ENCODE results near the gene RIMKLA. TPM values are rescaled to one million over a fixed set of nuclear protein-coding genes. Genes with fewer than 3 reads are reported as not detected.
A peak's percentile ranks its signal among the peaks of the same experiment; 100 is the strongest.

RIMKLA gene
- total RNA-seq, 1 donor, result not detected

DNA sequence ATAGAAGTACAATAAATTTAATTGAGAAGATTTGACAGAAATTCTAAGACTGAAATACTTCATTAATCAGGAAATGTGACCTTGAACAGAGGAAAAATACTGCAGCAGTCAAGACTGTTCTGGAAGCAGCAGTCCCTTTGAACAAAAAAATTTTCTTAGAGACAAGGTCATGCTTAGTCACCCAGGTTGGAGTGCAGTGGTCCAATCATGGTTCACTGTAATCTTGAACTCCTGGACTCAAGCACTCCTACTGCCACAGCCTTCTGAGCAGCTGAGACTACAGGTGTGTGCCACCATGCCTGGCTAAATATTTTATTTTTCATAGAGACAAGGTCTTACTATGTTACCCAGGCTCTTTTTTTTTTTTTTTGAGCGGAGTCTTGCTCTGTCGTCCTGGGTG is 80.6 kb downstream of the RIMKLA start:
- DNase-seq (ENCODE audit: insufficient read length, low spot score, missing footprints), result no peak
- H3K4me2 ChIP-seq (ENCODE audit: insufficient read depth, low read length), result no peak overlapping the region
- peaks cover 11% of the 10 kb centered on the region for H3K36me3 ChIP-seq (ENCODE audit: insufficient read depth, low read length)
- H3K79me2 ChIP-seq (ENCODE audit: insufficient read depth, low read length), result peaks cover 12% of the 10 kb centered on the region
- no peak for TF ChIP-seq CTCF (IDR thresholded peaks at IDR 0.05; ENCODE audit: extremely low read depth, low read depth, low read length)
- no peaks in the 10 kb centered on the region for H3K27me3 ChIP-seq (ENCODE audit: insufficient read depth, low read length)
- no peak overlapping the region for H3K4me3 ChIP-seq (ENCODE audit: insufficient read depth, low read length)
- no peaks in the 10 kb centered on the region for H4K20me1 ChIP-seq (ENCODE audit: insufficient read depth, low read length)
- H3K27ac ChIP-seq (ENCODE audit: low read depth, low read length), result no peak overlapping the region
- peaks cover 19% of the 10 kb centered on the region for H3K4me1 ChIP-seq (ENCODE audit: insufficient read depth, low read length)
- no peak overlapping the region for H2AFZ ChIP-seq (ENCODE audit: low read length)
- no peaks in the 10 kb centered on the region for H3K9me3 ChIP-seq (ENCODE audit: low read depth, low read length)

GRCh38 chr1:42462828-42463763 is 82.5 kb downstream of the RIMKLA start, which contains the start of gene CCDC30:
TSS of gene CCDC30 (plus strand) at chr1:42463286. CDS start at chr1:42480552, 17,266 bp downstream.
- Histone ChIP-seq H3K4me1 (ENCODE audit: insufficient read depth, low read length) (peaks cover 11% of the 10 kb centered on the region), H3K27ac (ENCODE audit: low read depth, low read length) (peak within 1 kb of the TSS; percentile 49)

GRCh38 chr1:42463921-42464320 is 83.3 kb downstream of the RIMKLA start:
- peaks cover 11% of the 10 kb centered on the region for H3K4me1 ChIP-seq (ENCODE audit: insufficient read depth, low read length)
- peak overlapping the region; percentile 95 for H3K4me2 ChIP-seq (ENCODE audit: insufficient read depth, low read length)
- no peak for TF ChIP-seq CTCF (IDR thresholded peaks at IDR 0.05; ENCODE audit: extremely low read depth, low read depth, low read length)
- H3K79me2 ChIP-seq (ENCODE audit: insufficient read depth, low read length), result no peaks in the 10 kb centered on the region
- peaks cover 6% of the 10 kb centered on the region for H3K36me3 ChIP-seq (ENCODE audit: insufficient read depth, low read length)
- no peak overlapping the region for H3K27ac ChIP-seq (ENCODE audit: low read depth, low read length)
- DNase-seq (ENCODE audit: insufficient read length, low spot score, missing footprints), result no peak
- peak overlapping the region; percentile 85 for H3K4me3 ChIP-seq (ENCODE audit: insufficient read depth, low read length)
- peak overlapping the region; percentile 94 for H2AFZ ChIP-seq (ENCODE audit: low read length)
- no peaks in the 10 kb centered on the region for H3K9me3 ChIP-seq (ENCODE audit: low read depth, low read length)
- no peaks in the 10 kb centered on the region for H4K20me1 ChIP-seq (ENCODE audit: insufficient read depth, low read length)
- no peaks in the 10 kb centered on the region for H3K27me3 ChIP-seq (ENCODE audit: insufficient read depth, low read length)

More at GRCh38 chr1:42462828-42463763, 82.5 kb downstream of the RIMKLA start, which contains the start of gene CCDC30:
- Histone ChIP-seq H2AFZ (ENCODE audit: low read length) (peak within 1 kb of the TSS; percentile 94), H3K36me3 (ENCODE audit: insufficient read depth, low read length) (peaks cover 11% of the 10 kb centered on the region), H3K4me2 (ENCODE audit: insufficient read depth, low read length) (peak within 1 kb of the TSS; percentile 95), H3K9me3 (ENCODE audit: low read depth, low read length) (no peaks in the 10 kb centered on the region), H4K20me1 (ENCODE audit: insufficient read depth, low read length) (no peaks in the 10 kb centered on the region), H3K4me3 (ENCODE audit: insufficient read depth, low read length) (peak within 1 kb of the TSS; percentile 85), H3K27me3 (ENCODE audit: insufficient read depth, low read length) (no peaks in the 10 kb centered on the region), H3K79me2 (ENCODE audit: insufficient read depth, low read length) (peaks cover 1% of the 10 kb centered on the region)
- DNase-seq (ENCODE audit: insufficient read length, low spot score, missing footprints), result peak; percentile 98
- no peak for TF ChIP-seq CTCF (IDR thresholded peaks at IDR 0.05; ENCODE audit: extremely low read depth, low read depth, low read length)

DNA sequence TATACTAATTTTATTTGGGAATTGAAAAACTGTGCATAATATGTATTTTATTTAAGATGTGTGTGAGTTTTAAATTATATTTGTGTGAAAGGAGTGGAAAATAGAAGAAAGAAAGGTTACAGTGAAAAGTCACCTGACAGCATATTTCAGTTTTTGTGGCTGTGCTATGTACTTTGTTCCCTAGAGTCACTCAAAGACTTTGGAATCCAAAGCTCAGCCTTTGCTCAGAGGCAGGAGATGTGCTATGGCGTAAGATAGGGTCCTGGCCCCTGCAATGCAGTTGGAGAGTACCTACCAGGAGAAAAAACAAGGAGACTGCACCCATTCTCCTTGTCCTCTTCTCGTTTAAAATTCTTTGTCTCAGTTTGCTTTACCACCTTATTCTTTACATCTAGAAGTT is 85.4 kb downstream of the RIMKLA start:
- Histone ChIP-seq H3K9me3 (ENCODE audit: low read depth, low read length) (no peaks in the 10 kb centered on the region), H3K4me2 (ENCODE audit: insufficient read depth, low read length) (no peak overlapping the region), H3K36me3 (ENCODE audit: insufficient read depth, low read length) (no peaks in the 10 kb centered on the region)

More for the DNA sequence above, 85.4 kb downstream of the RIMKLA start:
- DNase-seq (ENCODE audit: insufficient read length, low spot score, missing footprints), result no peak
- Histone ChIP-seq H3K27me3 (ENCODE audit: insufficient read depth, low read length) (no peaks in the 10 kb centered on the region), H3K4me1 (ENCODE audit: insufficient read depth, low read length) (peaks cover 11% of the 10 kb centered on the region), H2AFZ (ENCODE audit: low read length) (no peak overlapping the region), H4K20me1 (ENCODE audit: insufficient read depth, low read length) (no peaks in the 10 kb centered on the region), H3K27ac (ENCODE audit: low read depth, low read length) (no peak overlapping the region), H3K4me3 (ENCODE audit: insufficient read depth, low read length) (no peak overlapping the region), H3K79me2 (ENCODE audit: insufficient read depth, low read length) (no peaks in the 10 kb centered on the region)
- TF ChIP-seq CTCF (IDR thresholded peaks at IDR 0.05; ENCODE audit: extremely low read depth, low read depth, low read length), result no peak
